K562 (cell line): ENCODE data around the gene RNF19B. TPM values are rescaled to one million over a fixed set of nuclear protein-coding genes. Genes with fewer than 3 reads are reported as not detected.

ENCODE experiments used
- ATAC-seq: fragments of 200-7000 bp; cut with Tn5 transposase; 3 replicates; pipeline ENCODE4 v1.9.1; 2020; ENCODE audit warnings: moderate library complexity
- BruUV-seq: library from RNA; stranded (reverse); fragments of 400-500 nt; replicated peaks from 2 replicates; lab custom pipeline; 2021; lab: Mats Ljungman, UMichigan
- CTCF ChIA-PET: fragments of 300-600 bp; formaldehyde crosslinking; extraction: SDS; loops from one replicate; lab custom pipeline; 2021; ENCODE audit warnings: low intra/inter-chr PET ratio; lab: Yijun Ruan, JAX
- POLR2A ChIA-PET: fragments of 300-600, 350-650 bp; sonication (Branson Sonifier 250); formaldehyde crosslinking; extraction: SDS; loops from one replicate; lab custom pipeline; 2021; ENCODE audit warnings: antibody characterized with exemption, inconsistent platforms; lab: Yijun Ruan, JAX
- DNase-seq, 4 experiments: peaks; one replicate each; pipeline versions ENCODE4 v3.0.0 to v3.0.0-alpha.2; 2011 to 2018; ENCODE audit warnings: low spot score in 3 of 4, mixed read lengths in 3 of 4; ENCODE audit errors: extremely low read depth in 1 of 4
- FAIRE-seq: peaks from 2 replicates; lab custom pipeline; 2011; peaks lifted over from hg19 to GRCh38; lab: Jason Lieb, UNC
- H2AFZ ChIP-seq: 2 replicates; pipeline ENCODE4 v1.6.0; 2011; ENCODE audit warnings: low read depth, low read length, control low read depth, inconsistent platforms
- H3K27ac ChIP-seq: fragments of 200-600 bp; 3 replicates; pipeline ENCODE4 v1.8.0; 2011; ENCODE audit warnings: low read depth, mild to moderate bottlenecking, control low read depth, inconsistent platforms, low read length, moderate library complexity, mixed read lengths; ENCODE audit errors: extremely low read depth
- H3K27me3 ChIP-seq, 2 experiments: fragments of 300-600 bp in 1 of 2; 2 replicates in 1 of 2; 3 replicates in 1 of 2; pipeline versions ENCODE4 v1.6.0 to v1.8.0; 2011; ENCODE audit warnings: inconsistent platforms in 2 of 2, low read length in 2 of 2, mild to moderate bottlenecking in 1 of 2, mixed read lengths in 1 of 2, moderate library complexity in 1 of 2; ENCODE audit not compliant: control insufficient read depth in 2 of 2, insufficient read depth in 2 of 2
- H3K36me3 ChIP-seq: fragments of 300-600 bp; 3 replicates; pipeline ENCODE4 v1.8.0; 2011; ENCODE audit warnings: mild to moderate bottlenecking, low read length, inconsistent platforms; ENCODE audit not compliant: control insufficient read depth, insufficient read depth
- H3K4me1 ChIP-seq, 2 experiments: fragments of 200-600 bp in 1 of 2; replicated peaks in 1 of 2; 2 replicates in 1 of 2; 3 replicates in 1 of 2; pipeline versions ENCODE4 v1.5.1 to v1.8.0; 2011; ENCODE audit warnings: inconsistent platforms in 2 of 2, low read length in 2 of 2, mild to moderate bottlenecking in 1 of 2, mixed read lengths in 1 of 2, moderate library complexity in 1 of 2; ENCODE audit not compliant: control insufficient read depth in 2 of 2, insufficient read depth in 2 of 2
- H3K4me2 ChIP-seq: 2 replicates; pipeline ENCODE4 v1.6.1; 2011; ENCODE audit warnings: low read length, control low read depth, inconsistent platforms, mixed read lengths; ENCODE audit not compliant: insufficient read depth
- H3K4me3 ChIP-seq: fragments of 200-600 bp; sonication (generic), shearing (Covaris generic); 2 replicates; pipeline ENCODE4 v1.5.1; 2016; ENCODE audit warnings: control low read depth, inconsistent platforms
- H3K79me2 ChIP-seq: fragments of 200-600 bp; 3 replicates; pipeline ENCODE4 v1.8.0; 2011; ENCODE audit warnings: low read length, inconsistent platforms; ENCODE audit not compliant: control insufficient read depth, insufficient read depth
- H3K9ac ChIP-seq, 2 experiments: 2 replicates each; pipeline versions ENCODE4 v1.6.0 to v1.6.1; 2011; ENCODE audit warnings: low read depth in 2 of 2, low read length in 2 of 2, control low read depth in 1 of 2, inconsistent platforms in 1 of 2, mild to moderate bottlenecking in 1 of 2, mixed read lengths in 1 of 2; ENCODE audit not compliant: insufficient read depth in 1 of 2
- H3K9me1 ChIP-seq: one replicate; pipeline ENCODE4 v1.6.0; 2011; ENCODE audit warnings: inconsistent platforms, mild to moderate bottlenecking, low read length, moderate library complexity; ENCODE audit not compliant: control insufficient read depth, insufficient read depth
- H3K9me3 ChIP-seq: replicated peaks from 2 replicates; pipeline ENCODE4 v1.5.1; 2011; ENCODE audit warnings: low read depth, low read length, inconsistent platforms; ENCODE audit not compliant: control insufficient read depth, insufficient read depth
- H4K20me1 ChIP-seq: replicated peaks from 2 replicates; pipeline ENCODE4 v1.6.1; 2011; ENCODE audit warnings: low read length, inconsistent platforms, mixed read lengths; ENCODE audit not compliant: control insufficient read depth, insufficient read depth
- CTBP1 ChIP-seq: fragments of 450-650 bp; IDR thresholded peaks from 2 replicates; pipeline ENCODE4 v1.6.1; 2016; ENCODE audit warnings: borderline replicate concordance
- DIDO1 ChIP-seq: fragments of 450-650 bp; IDR thresholded peaks from 2 replicates; pipeline ENCODE4 v1.6.1; 2016; ENCODE audit warnings: low read depth, missing biosample characterization, missing genetic modification characterization
- JUNB ChIP-seq: fragments of 450-650 bp; formaldehyde crosslinking; conservative IDR thresholded peaks from 2 replicates; pipeline ENCODE4 v1.4.0; 2020; ENCODE audit warnings: mild to moderate bottlenecking
- KAT7 ChIP-seq: sonication (generic); formaldehyde crosslinking; IDR thresholded peaks from 2 replicates; pipeline ENCODE4 v1.8.0; 2022; ENCODE audit warnings: missing genetic modification reagents, mild to moderate bottlenecking, borderline replicate concordance
- MAZ ChIP-seq, 2 experiments: fragments of 450-650 bp in 1 of 2; sonication (generic) in 1 of 2; formaldehyde crosslinking; IDR thresholded peaks in 1 of 2; conservative IDR thresholded peaks in 1 of 2; 2 replicates each; pipeline versions ENCODE4 v1.4.0 to v1.5.0; 2020; ENCODE audit warnings: mild to moderate bottlenecking in 1 of 2, missing genetic modification reagents in 1 of 2
- NR1H2 ChIP-seq: sonication (generic); formaldehyde crosslinking; IDR thresholded peaks from 2 replicates; pipeline ENCODE4 v1.4.0; 2020; ENCODE audit warnings: mild to moderate bottlenecking, missing genetic modification reagents
- POLR2G ChIP-seq: fragments of 200-400 bp; formaldehyde crosslinking; IDR thresholded peaks from 2 replicates; pipeline ENCODE4 v1.6.1; 2017; ENCODE audit warnings: low read depth, mild to moderate bottlenecking, antibody characterized with exemption, low read length, moderate library complexity
- PTTG1 ChIP-seq: fragments of 450-650 bp; IDR thresholded peaks from 2 replicates; pipeline ENCODE4 v1.6.1; 2016; ENCODE audit warnings: low read depth, mild to moderate bottlenecking, missing genetic modification characterization, missing compliant biosample characterization
- SMAD2 ChIP-seq: fragments of 150-350 bp; IDR thresholded peaks from 2 replicates; pipeline ENCODE4 v1.6.1; 2014; ENCODE audit warnings: low read depth, mild to moderate bottlenecking, low read length
- ZKSCAN3 ChIP-seq: fragments of 250-450 bp; sonication (Bioruptor Pico); IDR thresholded peaks from 2 replicates; pipeline ENCODE4 v1.4.0; 2020
- WGBS: fragments of 100-300 bp; shearing (Covaris generic); methylation state at CpG from one replicate; pipeline ENCODE4 v1.1.6; 2016; ENCODE audit warnings: low coverage, mixed read lengths; ENCODE audit not compliant: insufficient coverage; ENCODE audit errors: missing lambda C conversion rate; 5-methylcytosine and 5-hydroxymethylcytosine counted together
- in situ Hi-C: fragments of 300-500 bp; cut with MboI; formaldehyde crosslinking; loops from 4 replicates; pipeline ENCODE4 v1.15.0; 2018; ENCODE audit warnings: inconsistent platforms, mixed read lengths
- intact Hi-C: fragments of 100-400 bp; cut with micrococcal nuclease; formaldehyde crosslinking; loops from 2 replicates; pipeline ENCODE4 v1.14.2; 2022
- polyA plus RNA-seq, 8 experiments: library from polyadenylated mRNA; depleted of rRNA in 4 of 8; stranded (reverse) in 5 of 8; unstranded in 3 of 8; fragments of >200 nt; fragmentation: Nextera tagmentation in 2 of 8; fragmentation: Illumina TruSeq in 1 of 8; extraction: Ambion mirVana in 2 of 8; extraction: Trizol in 1 of 8; gene quantifications; 2 replicates each; pipeline versions ENCODE4 v1.2.1 to v1.2.3, GENCODE V29; 2011 to 2014; ENCODE audit warnings: inconsistent platforms in 1 of 8, missing spikeins in 1 of 8
- total RNA-seq, 7 experiments: library from RNA; depleted of rRNA in 6 of 7; stranded (reverse); fragments of >200 nt in 6 of 7; fragmentation: Illumina TruSeq in 2 of 7; extraction: Trizol in 2 of 7; gene quantifications; 2 replicates each; pipeline versions ENCODE4 v1.2.1 to v1.2.3, GENCODE V29; 2011 to 2021; ENCODE audit warnings: low replicate concordance in 1 of 7
- TF ChIP-seq, protein P1 (sequence below): IDR thresholded peaks from 2 replicates; pipeline ENCODE4 v1.6.1; 2014; ENCODE audit warnings: antibody characterized with exemption
- TF ChIP-seq, protein P2 (sequence below): fragments of 150-350 bp; conservative IDR thresholded peaks from 2 replicates; pipeline ENCODE4 v1.6.1; 2014; ENCODE audit warnings: low read length
- TF ChIP-seq, protein P3 (sequence below): IDR thresholded peaks from 3 replicates; pipeline ENCODE4 v1.6.1; 2011; ENCODE audit warnings: borderline replicate concordance, mild to moderate bottlenecking; ENCODE audit not compliant: insufficient read length, insufficient read depth

The RNF19B gene
- total and polyA plus RNA-seq, 9 of the 15 experiments (the other 6 are each of a cell fraction or from before 2014, with no cell fraction given): 2.6 to 14.9 (median 10.1) TPM

DNA sequence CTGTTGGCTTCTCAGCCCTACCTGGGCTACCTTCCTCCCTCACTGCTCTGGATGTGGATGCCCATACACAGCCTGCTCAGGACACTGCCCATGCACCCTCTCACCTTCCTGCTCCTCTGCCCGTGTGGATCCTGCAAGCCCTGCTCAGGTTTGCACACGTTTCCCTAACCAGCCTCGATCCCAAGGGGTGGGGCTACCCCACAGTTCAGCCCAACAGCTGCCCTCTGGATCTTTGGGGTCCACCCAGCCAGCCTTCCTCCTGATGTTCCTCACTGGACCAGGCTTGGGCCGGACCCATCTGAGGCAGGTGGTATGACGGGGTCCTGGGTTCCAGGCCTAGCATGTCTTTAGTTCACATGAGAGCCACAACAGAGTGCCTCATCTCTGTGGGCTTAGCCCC, 68.2 kb downstream of the RNF19B start:
- H3K4me3 ChIP-seq: no peak overlapping the region
- BruUV-seq: no TSS peak
- WGBS: 0% methylated on average over 4 of the region's 5 CpGs
- peaks cover 12 to 28% of the 10 kb centered on the region in 2 experiments; a peak in 4 of 5 replicates for H3K4me1 ChIP-seq
- no peak overlapping the region for H3K27ac ChIP-seq
- FAIRE-seq: no peak
- H3K79me2 ChIP-seq: no peaks in the 10 kb centered on the region
- POLR2A ChIA-PET: interaction anchor here (0.6 to 2.6 kb wide), 6 partner anchors 8 to 447 kb away, joined by 3 to 12 read pairs (median 3); no protein-coding TSS in a partner anchor
- H4K20me1 ChIP-seq: peaks cover 29% of the 10 kb centered on the region
- CTCF ChIA-PET: no interaction called here
- H3K9me1 ChIP-seq: no peaks in the 10 kb centered on the region
- H3K9ac ChIP-seq: no peak overlapping the region
- intact Hi-C loops: no loop called here
- in situ Hi-C loops: loop anchor here (25.0 kb wide), 1 partner anchor 716 kb away; no protein-coding TSS in a partner anchor
- peaks cover 3 to 71% of the 10 kb centered on the region in 2 experiments; a peak in 4 of 5 replicates for H3K27me3 ChIP-seq
- DNase-seq: no peak
- H2AFZ ChIP-seq: no peak overlapping the region
- TF ChIP-seq CTBP1 (no peak), POLR2G (no peak), JUNB (CRISPR knock-in tag) (no peak), KAT7 (CRISPR knock-in tag) (no peak), PTTG1 (tag) (no peak), MAZ (CRISPR knock-in tag; conservative IDR thresholded peaks at IDR 0.05 in 1 of 2, IDR thresholded peaks at IDR 0.05 in 1 of 2) (no peak), SMAD2 (no peak), ZKSCAN3 (no peak), DIDO1 (tag) (no peak), NR1H2 (no peak)
- TF ChIP-seq, protein P1, sequence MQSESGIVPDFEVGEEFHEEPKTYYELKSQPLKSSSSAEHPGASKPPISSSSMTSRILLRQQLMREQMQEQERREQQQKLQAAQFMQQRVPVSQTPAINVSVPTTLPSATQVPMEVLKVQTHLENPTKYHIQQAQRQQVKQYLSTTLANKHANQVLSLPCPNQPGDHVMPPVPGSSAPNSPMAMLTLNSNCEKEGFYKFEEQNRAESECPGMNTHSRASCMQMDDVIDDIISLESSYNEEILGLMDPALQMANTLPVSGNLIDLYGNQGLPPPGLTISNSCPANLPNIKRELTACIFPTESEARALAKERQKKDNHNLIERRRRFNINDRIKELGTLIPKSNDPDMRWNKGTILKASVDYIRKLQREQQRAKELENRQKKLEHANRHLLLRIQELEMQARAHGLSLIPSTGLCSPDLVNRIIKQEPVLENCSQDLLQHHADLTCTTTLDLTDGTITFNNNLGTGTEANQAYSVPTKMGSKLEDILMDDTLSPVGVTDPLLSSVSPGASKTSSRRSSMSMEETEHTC: no peak
- TF ChIP-seq, protein P2, sequence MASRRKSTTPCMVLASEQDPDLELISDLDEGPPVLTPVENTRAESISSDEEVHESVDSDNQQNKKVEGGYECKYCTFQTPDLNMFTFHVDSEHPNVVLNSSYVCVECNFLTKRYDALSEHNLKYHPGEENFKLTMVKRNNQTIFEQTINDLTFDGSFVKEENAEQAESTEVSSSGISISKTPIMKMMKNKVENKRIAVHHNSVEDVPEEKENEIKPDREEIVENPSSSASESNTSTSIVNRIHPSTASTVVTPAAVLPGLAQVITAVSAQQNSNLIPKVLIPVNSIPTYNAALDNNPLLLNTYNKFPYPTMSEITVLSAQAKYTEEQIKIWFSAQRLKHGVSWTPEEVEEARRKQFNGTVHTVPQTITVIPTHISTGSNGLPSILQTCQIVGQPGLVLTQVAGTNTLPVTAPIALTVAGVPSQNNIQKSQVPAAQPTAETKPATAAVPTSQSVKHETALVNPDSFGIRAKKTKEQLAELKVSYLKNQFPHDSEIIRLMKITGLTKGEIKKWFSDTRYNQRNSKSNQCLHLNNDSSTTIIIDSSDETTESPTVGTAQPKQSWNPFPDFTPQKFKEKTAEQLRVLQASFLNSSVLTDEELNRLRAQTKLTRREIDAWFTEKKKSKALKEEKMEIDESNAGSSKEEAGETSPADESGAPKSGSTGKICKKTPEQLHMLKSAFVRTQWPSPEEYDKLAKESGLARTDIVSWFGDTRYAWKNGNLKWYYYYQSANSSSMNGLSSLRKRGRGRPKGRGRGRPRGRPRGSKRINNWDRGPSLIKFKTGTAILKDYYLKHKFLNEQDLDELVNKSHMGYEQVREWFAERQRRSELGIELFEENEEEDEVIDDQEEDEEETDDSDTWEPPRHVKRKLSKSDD: no peak
- TF ChIP-seq, protein P3, sequence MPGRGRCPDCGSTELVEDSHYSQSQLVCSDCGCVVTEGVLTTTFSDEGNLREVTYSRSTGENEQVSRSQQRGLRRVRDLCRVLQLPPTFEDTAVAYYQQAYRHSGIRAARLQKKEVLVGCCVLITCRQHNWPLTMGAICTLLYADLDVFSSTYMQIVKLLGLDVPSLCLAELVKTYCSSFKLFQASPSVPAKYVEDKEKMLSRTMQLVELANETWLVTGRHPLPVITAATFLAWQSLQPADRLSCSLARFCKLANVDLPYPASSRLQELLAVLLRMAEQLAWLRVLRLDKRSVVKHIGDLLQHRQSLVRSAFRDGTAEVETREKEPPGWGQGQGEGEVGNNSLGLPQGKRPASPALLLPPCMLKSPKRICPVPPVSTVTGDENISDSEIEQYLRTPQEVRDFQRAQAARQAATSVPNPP: no peak
- no peak overlapping the region for H3K4me2 ChIP-seq
- no peaks in the 10 kb centered on the region for H3K36me3 ChIP-seq
- no peak for ATAC-seq
- no peaks in the 10 kb centered on the region for H3K9me3 ChIP-seq
